GM23248 (cell line): ENCODE data around the gene GTF2H3.

Experiments used
- EZH2 ChIP-seq: fragments of 200-600 bp; sonication (generic); IDR thresholded peaks from 2 replicates; pipeline ENCODE4 v1.6.1; 2018; ENCODE audit warnings: antibody characterized with exemption, mild to moderate bottlenecking; ENCODE audit not compliant: insufficient read depth, poor library complexity, severe bottlenecking
- EZH2phosphoT487 ChIP-seq: fragments of 200-600 bp; sonication (generic); IDR thresholded peaks from 2 replicates; pipeline ENCODE4 v1.6.1; 2018; ENCODE audit warnings: antibody characterized with exemption, moderate library complexity, mild to moderate bottlenecking, low read depth; ENCODE audit not compliant: insufficient read depth

- TF ChIP-seq EZH2 (no peak), EZH2phosphoT487 (no peak)
Measured at GRCh38 chr12:123696207-123696606, 62.6 kb downstream of the GTF2H3 start.
